GM12873 (cell line): ENCODE measurements around the gene C5orf63.

Source experiments
- CTCF ChIP-seq: IDR thresholded peaks from 2 replicates; pipeline ENCODE4 v1.5.1; 2012; ENCODE audit warnings: low read depth, mild to moderate bottlenecking, moderate library complexity, low read length, control low read depth; ENCODE audit not compliant: insufficient read depth; ENCODE audit errors: missing control alignments

C5orf63 gene

GRCh38 chr5:127001621-127002296 is 71.5 kb downstream of the C5orf63 start:
- no peak for TF ChIP-seq CTCF
